Left hindlimb (tissue), 1 donor: ENCODE measurements around the gene TEF.
A peak's percentile ranks its signal among the peaks of the same experiment; 100 is the strongest.

Experiments used
- DNase-seq: peaks from one replicate; pipeline ENCODE4 v3.0.0-alpha.2; 2018

Gene TEF, protein sequence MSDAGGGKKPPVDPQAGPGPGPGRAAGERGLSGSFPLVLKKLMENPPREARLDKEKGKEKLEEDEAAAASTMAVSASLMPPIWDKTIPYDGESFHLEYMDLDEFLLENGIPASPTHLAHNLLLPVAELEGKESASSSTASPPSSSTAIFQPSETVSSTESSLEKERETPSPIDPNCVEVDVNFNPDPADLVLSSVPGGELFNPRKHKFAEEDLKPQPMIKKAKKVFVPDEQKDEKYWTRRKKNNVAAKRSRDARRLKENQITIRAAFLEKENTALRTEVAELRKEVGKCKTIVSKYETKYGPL

GRCh38 chr22:41381329-41382097, at the start of gene TEF:
TEF (plus strand) TSS chr22:41381942; CDS start chr22:41382045, 103 bp downstream.
- peak; percentile 99 for DNase-seq

- DNase-seq, result no peak
These were observed 49.4 kb upstream of the TEF start for GRCh38 chr22:41332217-41332939.

DNA sequence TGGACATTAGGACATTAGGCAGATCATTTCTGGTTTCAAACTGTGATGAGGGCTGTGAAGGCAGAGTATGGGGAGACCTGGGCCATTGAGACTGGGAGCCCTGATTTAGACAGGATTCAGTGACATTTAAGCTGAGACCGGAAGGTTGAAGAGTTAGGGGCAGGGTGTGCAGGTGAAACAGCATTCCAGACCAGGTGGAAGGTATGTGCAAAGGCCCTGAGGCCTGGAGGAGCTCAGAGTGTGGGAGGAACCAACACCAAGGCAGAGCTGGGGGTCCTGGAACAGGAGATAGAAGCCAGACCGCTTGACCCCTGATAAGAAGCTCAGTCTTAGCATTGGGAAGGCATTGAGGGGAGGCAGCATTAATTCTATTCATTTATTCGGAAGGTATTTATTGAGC, 47.9 kb upstream of the TEF start:
- DNase-seq, result no peak

DNA sequence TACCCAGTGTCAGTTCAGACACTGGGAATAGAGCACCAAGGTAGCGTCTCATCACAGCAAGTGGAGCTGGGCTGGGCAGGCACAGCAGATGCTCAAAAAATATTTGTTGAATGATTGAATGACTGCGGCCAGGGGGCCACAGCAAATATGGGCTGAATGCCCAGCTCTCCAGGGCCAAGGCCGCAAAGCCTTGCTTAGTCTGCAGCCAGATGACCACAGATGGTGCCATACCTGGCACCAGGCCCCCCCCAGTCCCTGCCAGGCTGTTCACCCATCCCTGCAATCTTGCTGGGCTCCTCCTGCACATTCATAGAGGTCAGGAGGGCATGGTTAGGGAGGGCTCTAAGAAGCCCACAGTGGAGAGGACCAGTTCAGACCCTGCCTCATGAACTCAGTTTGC, 47.5 kb upstream of the TEF start:
- no peak for DNase-seq

- DNase-seq, result no peak
These were observed 46.6 kb upstream of the TEF start for GRCh38 chr22:41334951-41335635.

GRCh38 chr22:41338614-41339212, 43.0 kb upstream of the TEF start:
- no peak for DNase-seq

DNA sequence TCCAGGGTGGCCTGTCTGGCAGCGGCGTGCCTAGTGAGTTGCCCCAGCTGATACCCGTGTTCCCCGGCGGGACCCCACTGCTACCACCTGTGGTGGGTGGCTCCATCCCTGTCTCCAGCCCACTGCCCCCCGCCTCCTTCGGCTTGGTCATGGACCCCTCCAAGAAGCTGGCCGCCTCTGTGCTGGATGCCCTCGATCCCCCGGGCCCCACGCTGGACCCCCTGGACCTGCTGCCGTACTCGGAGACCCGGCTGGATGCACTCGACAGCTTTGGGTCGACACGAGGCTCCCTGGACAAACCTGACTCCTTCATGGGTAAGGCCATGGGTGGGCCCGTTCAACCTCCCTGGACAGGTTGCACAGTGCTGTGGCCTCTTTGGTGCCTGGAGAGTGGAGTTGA, 41.9 kb upstream of the TEF start:
- no peak for DNase-seq

DNA sequence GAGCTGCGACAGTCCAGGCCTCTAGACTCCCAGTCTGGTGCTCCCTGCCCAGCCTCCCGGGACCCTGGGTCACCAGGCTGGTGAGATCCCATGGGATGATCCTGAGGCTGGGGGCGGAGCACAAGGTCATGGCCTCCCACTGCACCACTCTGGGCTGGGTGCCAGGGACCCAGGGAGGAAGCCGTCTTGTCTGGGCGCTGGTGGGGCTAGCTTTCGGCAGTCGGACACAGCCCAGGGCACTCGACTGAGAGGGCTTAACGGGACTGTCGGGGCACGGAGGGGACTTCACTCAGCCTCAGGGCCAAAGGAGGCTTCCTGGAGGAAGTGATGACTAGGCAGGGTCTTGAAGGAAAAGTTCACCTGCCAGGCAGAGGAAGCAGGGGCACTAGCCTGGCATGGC, 41.4 kb upstream of the TEF start:
- no peak for DNase-seq

GRCh38 chr22:41341012-41341411, 40.7 kb upstream of the TEF start:
- no peak for DNase-seq

DNA sequence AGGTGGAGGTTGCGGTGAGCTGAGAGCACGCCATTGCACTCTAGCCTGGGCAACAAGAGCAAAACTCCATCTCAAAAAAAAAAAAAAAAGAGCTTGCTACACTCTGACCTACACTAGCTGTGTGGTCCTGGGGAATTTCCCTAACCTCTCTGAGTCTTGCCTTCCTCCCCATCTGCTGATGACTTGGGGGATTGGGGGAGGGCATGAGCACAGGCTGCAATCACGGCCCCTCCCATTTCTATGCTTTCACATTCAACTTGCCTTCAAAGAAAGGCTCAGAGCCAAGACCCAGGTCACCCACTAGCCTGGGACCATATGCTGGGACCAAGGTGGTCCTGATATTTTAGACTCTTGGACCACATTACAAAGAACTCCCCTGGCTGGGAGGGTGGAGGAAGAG, 39.8 kb upstream of the TEF start:
- DNase-seq, result no peak

DNA sequence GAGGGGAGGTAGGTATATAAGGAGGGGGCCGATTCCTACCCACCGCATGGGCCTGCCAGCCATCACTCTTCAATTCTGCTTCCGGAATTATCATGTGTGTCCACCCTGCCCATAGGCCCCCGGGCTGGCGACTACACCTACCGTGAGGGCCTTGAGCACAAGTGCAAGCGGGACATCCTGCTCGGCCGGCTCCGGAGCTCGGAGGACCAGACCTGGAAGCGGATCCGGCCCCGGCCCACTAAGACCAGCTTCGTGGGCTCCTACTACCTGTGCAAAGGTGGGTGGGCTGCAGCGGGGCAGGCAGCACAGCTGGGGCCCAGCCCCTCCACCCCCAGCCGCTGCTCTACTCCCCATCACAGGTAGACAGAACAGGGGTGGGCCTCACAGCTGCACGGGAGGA, 38.4 kb upstream of the TEF start:
- DNase-seq, result no peak

DNA sequence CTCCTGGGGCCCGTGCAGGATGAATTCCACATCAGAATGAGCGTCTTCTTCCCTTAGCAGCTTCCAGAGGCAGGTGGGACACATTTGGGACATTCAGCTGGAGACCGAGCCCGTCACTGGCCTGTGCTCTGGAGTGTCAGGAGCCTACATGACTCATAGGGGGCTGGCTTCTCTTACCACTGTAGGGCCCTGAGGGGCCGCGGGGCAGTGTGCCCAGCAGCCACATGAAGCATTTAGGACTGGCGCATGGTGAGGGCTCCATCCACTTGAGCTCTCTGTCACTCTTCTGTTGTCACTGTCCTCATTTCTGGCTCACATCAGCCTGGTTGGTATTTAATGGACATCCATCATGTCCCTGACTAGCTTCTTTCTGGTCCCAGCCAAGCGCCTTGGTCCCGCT, 38.0 kb upstream of the TEF start:
- no peak for DNase-seq

DNA sequence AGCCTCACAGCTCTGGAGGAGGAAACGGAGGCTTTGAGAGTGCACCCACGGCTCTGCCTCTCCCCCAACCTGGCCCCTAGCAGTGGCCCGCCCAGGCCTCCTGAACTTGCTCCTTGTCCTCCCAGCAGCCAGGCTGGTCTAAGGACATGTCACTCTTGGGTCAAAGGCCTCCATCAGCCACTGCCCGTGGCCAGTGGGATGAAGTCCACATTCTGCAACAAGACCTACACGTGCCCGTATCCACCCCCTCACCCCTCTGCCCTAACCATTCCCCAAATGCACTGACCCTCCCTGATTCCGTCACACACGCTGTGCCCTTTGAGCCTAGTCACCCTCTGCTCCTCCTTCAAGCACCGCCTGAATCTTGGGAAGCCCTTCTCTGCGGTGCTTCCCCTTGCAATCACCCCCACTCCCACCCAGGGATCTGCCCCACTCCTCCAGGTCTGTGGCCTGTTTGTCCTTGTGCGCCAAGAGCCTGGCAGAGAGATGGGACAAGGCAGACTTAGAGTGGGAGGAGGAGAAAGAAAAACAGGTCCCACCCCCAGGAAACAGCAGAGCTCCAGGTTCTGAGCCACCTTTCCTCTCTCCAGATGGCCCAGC, 37.5 kb upstream of the TEF start:
- no peak for DNase-seq

DNA sequence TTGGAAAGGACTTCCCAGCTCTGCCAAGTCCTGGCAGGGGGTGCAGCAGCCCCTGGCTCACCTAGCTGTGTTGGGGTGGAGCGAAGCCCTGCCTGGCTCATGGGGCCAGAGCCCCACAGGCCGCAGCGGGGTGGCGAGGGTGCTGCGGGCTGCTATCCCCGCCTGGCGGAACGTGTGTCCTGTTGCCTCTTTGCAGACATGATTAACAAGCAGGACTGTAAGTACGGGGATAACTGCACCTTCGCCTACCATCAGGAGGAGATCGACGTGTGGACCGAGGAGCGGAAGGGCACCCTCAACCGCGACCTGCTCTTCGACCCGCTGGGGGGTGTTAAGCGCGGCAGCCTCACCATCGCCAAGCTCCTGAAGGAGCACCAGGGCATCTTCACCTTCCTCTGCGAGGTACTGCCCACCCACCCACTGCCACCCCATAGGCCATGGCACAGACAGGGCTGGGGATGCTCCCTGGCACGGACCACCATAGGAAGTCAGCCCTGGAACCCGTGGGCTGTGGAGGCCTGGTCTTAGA, 35.9 kb upstream of the TEF start:
- no peak for DNase-seq

- no peak for DNase-seq
These were observed 34.5 kb upstream of the TEF start for GRCh38 chr22:41347066-41347859.

GRCh38 chr22:41348964-41349484, 32.7 kb upstream of the TEF start:
- no peak for DNase-seq

DNA sequence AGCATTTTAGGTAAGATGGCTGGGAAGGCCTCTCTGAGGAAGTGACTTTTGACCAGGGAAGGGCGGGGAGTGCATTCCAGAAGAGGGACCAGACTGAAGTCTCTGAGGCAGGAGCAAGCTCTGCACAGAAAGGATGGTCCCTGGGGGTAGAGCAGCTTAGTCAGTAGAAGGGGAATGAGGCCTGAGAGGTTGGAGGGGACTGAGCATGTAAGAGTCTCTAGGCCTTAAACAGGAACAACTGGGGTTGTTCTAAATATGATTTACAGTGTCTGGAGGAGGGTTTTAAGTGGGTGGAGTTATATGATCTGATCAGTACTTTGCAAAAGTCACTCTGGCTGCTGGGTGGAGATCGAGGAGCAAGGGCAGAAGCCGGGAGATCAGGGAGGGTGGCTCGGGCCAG, 31.7 kb upstream of the TEF start:
- DNase-seq, result no peak

DNA sequence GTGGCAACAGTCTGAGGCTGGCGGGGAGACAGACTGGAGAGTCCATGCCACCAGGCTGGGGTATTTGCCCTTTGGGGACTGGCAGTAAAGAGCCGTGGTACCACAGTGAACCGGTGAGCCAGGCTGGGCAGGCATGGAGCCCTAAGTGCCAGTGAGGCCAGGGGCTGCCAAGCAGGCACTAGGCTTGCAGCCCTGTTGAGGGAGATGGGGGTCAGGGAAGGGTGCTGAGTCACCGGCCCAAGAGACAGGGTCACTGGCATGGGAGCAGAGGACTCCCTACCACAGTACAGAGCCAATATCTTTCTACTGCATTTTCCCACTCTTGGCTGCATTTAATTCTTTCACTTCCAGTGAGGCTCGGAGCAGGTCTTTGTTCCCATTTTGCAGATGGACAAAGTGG, 30.7 kb upstream of the TEF start:
- DNase-seq, result no peak

DNA sequence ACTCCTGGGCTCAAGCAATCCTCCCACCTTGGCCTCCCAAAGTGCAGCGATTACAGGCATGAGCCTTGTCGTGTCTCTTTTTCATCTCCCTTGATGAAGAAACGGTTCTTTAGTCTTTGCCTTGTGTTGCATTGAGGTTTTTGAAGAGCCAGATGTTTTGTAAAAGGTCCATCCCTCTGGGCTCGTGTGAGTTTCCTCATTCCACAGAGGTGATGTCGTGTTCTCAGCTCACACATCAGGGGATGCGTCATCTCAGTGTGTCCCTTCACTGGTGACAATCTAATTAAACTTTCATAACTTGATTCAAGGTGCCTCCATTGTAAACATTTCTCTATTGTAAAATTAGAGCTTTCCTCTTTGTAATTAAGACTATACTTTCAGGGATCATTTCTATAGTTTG, 29.7 kb upstream of the TEF start:
- no peak for DNase-seq

- DNase-seq, result no peak
These were observed 27.7 kb upstream of the TEF start for GRCh38 chr22:41353862-41354575.
